Vagina (tissue), 2 donors: ENCODE measurements around the gene NSG1.

Source experiments
- CTCF ChIP-seq, 3 experiments: fragments of 450-650 bp in 2 of 3; fragments of 200-600 bp in 1 of 3; sonication (generic) in 1 of 3; IDR thresholded peaks; one replicate each; pipeline ENCODE4 v1.5.1; 2017 to 2019; ENCODE audit warnings: antibody characterized with exemption in 3 of 3, mild to moderate bottlenecking in 2 of 3, moderate library complexity in 2 of 3
- POLR2A ChIP-seq, 2 donors: fragments of 450-650 bp; IDR thresholded peaks; one replicate each; pipeline ENCODE4 v1.6.1; 2017; ENCODE audit warnings: antibody characterized with exemption in 2 of 2, mild to moderate bottlenecking in 2 of 2, moderate library complexity in 2 of 2
- POLR2AphosphoS5 ChIP-seq, 2 donors: sonication (generic); formaldehyde crosslinking; IDR thresholded peaks; one replicate each; pipeline ENCODE4 v1.9.0; 2017; ENCODE audit warnings: antibody characterized with exemption in 2 of 2, mild to moderate bottlenecking in 2 of 2, low read depth in 1 of 2; ENCODE audit not compliant: insufficient read depth in 1 of 2

GRCh38 chr4:4406455-4407298 lies 19.8 kb downstream of the NSG1 start:
- TF ChIP-seq CTCF (IDR thresholded peaks at IDR 0.05) (no peak), POLR2A (IDR thresholded peaks at IDR 0.05) (no peak), POLR2AphosphoS5 (IDR thresholded peaks at IDR 0.05; ENCODE audit: insufficient read depth in 1 of 2, low read depth in 1 of 2) (no peak)
